SW 1271 (cell line): ENCODE results near the gene HOXB3.

Source experiments
- DNase-seq, 2 experiments: peaks; one replicate each; lab custom pipeline; 2025; lab: John Stamatoyannopoulos, UW

Gene HOXB3

GRCh38 chr17:48556576-48557401 lies 33.3 kb downstream of the HOXB3 start:
- no peak for DNase-seq

DNA sequence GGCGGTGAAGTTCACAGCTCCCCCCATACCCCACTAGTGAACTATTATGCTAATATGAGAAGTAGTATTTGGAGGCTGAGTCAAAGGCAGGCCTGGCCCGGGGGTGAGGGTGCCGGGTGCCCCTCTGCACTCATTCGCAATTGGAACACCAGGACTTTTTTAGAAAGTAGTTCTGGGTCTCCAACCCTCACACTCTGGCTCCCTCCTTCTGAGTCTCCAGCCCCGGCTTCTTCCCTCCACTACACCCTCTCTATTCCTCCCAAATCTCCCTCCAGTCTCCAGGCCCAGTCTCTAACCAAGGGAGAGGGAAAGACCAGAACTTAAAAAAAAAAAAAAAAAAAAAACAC lies 33.8 kb downstream of the HOXB3 start:
- no peak for DNase-seq

- DNase-seq = no peak
These were observed 34.5 kb downstream of the HOXB3 start for GRCh38 chr17:48555258-48556228.

GRCh38 chr17:48554412-48555257 lies 35.4 kb downstream of the HOXB3 start:
- no peak for DNase-seq

GRCh38 chr17:48553826-48554225 lies 36.2 kb downstream of the HOXB3 start:
- no peak for DNase-seq

- no peak for DNase-seq
These were observed 36.9 kb downstream of the HOXB3 start for GRCh38 chr17:48553190-48553547.

DNA sequence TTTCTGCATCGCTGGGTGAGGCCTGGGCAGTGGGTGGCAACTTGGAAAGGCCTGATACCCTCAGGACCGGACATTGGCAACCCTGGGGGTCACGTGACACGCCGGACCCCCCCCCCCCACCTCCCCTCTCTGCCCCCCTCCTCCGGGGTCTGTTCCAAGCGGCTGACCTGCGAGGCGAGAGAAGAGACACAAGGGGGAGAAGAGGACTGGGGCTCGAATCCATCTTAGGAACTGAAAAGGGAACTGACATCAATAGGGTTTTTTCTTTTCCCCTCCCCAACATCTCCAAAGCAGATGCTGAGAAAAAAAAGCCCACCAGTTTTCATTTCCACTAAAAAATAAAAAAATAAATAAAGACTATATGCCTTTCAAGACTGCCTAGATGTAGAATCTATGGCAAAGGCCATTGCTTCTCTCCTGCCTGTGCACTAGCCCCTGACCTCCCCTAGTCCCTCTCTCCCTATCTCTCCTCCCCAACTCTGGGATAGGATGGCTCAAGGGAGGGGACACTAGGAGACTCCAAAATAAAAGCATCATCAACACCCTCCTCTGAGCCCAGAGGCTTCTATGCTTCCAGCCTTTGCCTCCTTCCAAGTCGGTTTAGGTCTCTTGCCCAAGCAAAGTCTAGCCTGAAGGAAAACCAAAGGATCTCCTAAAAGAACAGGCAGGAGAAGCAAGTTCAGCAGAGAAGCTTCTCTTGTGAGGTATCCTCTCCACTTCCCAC lies 37.4 kb downstream of the HOXB3 start:
- DNase-seq = no peak

DNA sequence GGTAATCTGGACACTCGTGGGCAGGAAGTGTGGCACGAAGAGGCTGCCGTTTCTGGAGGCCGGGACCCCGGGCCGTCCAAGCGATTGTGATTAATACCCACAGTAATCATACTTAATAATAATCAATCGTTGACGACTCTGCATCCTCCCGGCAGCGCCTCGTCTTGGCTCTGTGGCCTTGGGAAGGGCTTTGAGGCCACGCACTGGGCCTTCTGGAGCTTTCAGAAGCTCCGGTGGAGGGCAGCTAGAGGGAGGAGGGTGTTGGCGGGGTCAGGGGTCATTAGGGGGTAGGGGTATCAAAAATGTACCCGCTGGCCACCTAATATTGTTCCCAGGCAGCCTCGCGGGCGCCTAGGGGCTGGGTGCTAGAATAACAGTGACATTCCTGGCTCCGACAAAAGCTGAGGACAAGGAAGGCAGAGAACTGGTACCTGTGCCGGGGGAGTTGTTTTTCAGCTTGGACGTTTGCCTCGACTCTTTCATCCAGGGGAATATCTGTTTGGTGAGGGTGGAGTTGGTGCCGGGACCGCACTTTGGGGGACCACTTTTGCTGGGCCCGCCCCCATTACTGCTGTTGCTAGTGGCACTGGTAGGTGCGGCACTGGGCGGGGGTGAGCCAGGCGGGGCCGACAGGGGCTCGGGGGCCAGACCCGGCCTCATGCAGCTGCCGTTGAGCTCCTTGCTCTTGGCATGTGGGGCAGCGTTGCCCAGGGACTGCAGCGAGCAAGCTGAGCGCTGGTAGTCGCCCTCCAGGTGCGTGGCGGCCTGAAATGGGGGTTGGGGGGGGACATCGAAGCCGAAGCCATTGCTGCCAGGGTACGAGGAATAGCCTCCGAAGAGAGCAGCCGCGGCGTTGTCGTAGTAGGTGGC lies 38.2 kb downstream of the HOXB3 start:
- no peak for DNase-seq

GRCh38 chr17:48551214-48551555 lies 38.9 kb downstream of the HOXB3 start:
- DNase-seq = no peak

GRCh38 chr17:48550502-48551213 lies 39.4 kb downstream of the HOXB3 start:
- no peak for DNase-seq

DNA sequence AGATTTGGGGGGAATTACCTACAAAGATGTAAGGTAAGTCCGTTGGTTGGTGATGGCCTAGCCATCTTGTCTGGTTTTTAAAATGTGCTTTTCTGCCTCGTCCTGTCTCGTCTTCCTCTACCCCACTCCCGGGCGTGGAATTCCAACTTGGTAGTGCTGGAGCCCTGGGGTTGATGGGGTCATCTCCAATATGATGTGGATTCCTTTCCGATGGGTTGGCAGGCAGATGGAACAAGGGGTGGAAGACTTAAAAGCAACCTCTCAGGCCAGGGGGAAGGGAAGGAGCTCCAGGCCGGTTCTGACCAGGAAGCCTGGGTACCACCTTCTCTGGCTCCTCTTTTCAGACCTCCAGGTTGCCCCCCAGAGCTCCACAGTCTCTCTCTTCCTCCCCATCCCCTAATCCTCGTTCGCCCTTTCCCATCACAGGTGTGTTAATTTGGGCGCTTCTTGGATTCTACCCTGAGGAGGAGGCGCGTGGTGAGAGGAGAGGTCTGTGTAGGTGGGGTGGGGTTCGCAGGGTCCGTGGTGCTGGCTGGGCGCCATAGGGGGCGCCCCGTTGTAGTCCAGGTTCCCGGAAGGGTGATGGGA lies 40.0 kb downstream of the HOXB3 start:
- DNase-seq = no peak

- no peak for DNase-seq
These were observed 40.8 kb downstream of the HOXB3 start for GRCh38 chr17:48549281-48549630.

DNA sequence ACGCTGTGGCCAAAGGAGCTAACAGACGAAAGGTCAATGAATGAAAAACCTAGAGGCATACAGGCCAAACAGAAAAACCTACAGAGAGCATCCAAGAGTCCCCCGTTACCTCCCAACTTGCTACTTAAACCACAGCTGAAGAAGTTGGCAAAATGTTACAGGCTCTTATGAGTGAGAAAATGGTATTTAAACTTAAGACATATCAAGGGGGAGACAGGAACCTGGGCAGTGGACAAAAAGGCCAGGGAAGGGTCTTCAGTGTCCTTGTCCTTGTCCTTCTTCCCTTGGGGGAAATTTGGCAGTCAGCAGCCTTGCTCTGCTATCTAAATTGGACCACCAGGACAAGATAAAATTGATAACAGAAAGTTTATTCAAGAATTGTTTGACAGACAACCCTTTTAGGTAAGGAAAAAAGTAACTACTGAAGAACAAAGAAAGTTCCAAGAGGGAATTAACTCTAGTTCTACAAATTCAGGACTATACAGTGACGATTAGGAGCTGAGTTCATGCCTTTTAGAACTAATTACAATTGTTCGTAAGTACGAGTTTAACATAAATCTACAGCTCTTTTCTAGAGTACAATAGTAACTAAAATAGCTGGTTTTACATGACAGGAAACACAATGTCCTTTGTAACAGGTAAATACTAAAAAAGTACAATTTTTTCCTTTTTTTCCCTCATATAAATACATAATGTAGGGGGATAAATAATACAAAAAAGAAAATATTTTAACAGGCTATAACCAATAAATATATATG lies 41.3 kb downstream of the HOXB3 start:
- DNase-seq = no peak

- DNase-seq = no peak
These were observed 42.1 kb downstream of the HOXB3 start for GRCh38 chr17:48547808-48548522.

GRCh38 chr17:48546924-48547807 lies 42.9 kb downstream of the HOXB3 start:
- DNase-seq = no peak

DNA sequence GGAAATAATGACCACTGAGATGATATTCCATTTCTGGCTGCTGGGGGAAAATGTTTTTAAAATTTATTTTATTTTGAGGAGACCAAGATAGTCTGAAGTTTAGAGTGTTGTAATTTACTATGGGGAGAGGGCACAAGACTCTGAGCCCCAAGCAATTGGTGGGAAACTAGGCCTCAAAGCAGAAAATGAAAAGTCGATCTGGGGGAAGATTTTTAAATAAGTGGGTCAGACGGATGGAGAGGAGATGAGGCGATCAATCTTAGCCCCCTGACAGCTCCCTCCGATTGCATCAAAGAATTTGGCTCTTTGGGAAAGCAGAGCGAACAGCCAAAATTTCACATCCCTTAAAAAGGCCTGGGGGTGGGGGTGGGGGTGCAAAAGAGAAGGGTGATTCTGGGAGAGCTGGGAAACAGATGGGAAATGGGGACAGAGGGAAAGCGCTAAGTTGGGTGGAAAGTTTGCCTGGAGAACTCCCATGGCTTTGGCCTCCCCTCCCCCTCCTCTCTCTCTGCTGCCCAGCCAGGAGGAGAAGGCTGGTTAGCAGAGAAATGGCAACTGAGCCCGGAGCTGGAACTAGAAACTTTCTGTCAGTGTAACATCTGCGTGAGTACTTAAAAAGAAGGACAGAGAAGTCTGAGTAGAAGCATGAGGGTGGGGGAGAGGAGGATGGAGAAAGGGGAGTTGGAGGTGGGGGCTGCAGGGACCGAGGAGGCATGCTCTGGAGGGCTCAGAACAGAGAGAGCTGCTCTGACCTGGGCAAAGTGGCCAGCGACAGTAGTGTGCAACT lies 43.7 kb downstream of the HOXB3 start:
- DNase-seq = no peak
